SH-SY5Y (cell line): Measurements from ENCODE around the gene IP6K2.

Source experiments
- GATA2 ChIP-seq: IDR thresholded peaks from 2 replicates; pipeline ENCODE4 v1.6.1; 2011; ENCODE audit warnings: mild to moderate bottlenecking, low read depth, low read length
- GATA3 ChIP-seq: IDR thresholded peaks from 2 replicates; pipeline ENCODE4 v1.6.1; 2011; ENCODE audit warnings: low read depth, mild to moderate bottlenecking, low read length, moderate library complexity

GRCh38 chr3:48692551-48692950 is 24.5 kb downstream of the IP6K2 start:
- no peak for TF ChIP-seq GATA2
- TF ChIP-seq GATA3, result no peak
